K562 (cell line): ENCODE measurements around the gene SIGLEC15. TPM values are rescaled to one million over a fixed set of nuclear protein-coding genes. Genes with fewer than 3 reads are reported as not detected.

ENCODE experiments used
- ATAC-seq: fragments of 200-7000 bp; cut with Tn5 transposase; 3 replicates; pipeline ENCODE4 v1.9.1; 2020; ENCODE audit warnings: moderate library complexity
- BruUV-seq: library from RNA; stranded (reverse); fragments of 400-500 nt; replicated peaks from 2 replicates; lab custom pipeline; 2021; lab: Mats Ljungman, UMichigan
- CTCF ChIA-PET: fragments of 300-600 bp; formaldehyde crosslinking; extraction: SDS; loops from one replicate; lab custom pipeline; 2021; ENCODE audit warnings: low intra/inter-chr PET ratio; lab: Yijun Ruan, JAX
- POLR2A ChIA-PET: fragments of 300-600, 350-650 bp; sonication (Branson Sonifier 250); formaldehyde crosslinking; extraction: SDS; loops from one replicate; lab custom pipeline; 2021; ENCODE audit warnings: antibody characterized with exemption, inconsistent platforms; lab: Yijun Ruan, JAX
- DNase-seq, 4 experiments: peaks; one replicate each; pipeline versions ENCODE4 v3.0.0 to v3.0.0-alpha.2; 2011 to 2018; ENCODE audit warnings: low spot score in 3 of 4, mixed read lengths in 3 of 4; ENCODE audit errors: extremely low read depth in 1 of 4
- FAIRE-seq: peaks from 2 replicates; lab custom pipeline; 2011; peaks lifted over from hg19 to GRCh38; lab: Jason Lieb, UNC
- H2AFZ ChIP-seq: 2 replicates; pipeline ENCODE4 v1.6.0; 2011; ENCODE audit warnings: low read depth, low read length, control low read depth, inconsistent platforms
- H3K27ac ChIP-seq: fragments of 200-600 bp; 3 replicates; pipeline ENCODE4 v1.8.0; 2011; ENCODE audit warnings: low read depth, mild to moderate bottlenecking, control low read depth, inconsistent platforms, low read length, moderate library complexity, mixed read lengths; ENCODE audit errors: extremely low read depth
- H3K27me3 ChIP-seq, 2 experiments: fragments of 300-600 bp in 1 of 2; 2 replicates in 1 of 2; 3 replicates in 1 of 2; pipeline versions ENCODE4 v1.6.0 to v1.8.0; 2011; ENCODE audit warnings: inconsistent platforms in 2 of 2, low read length in 2 of 2, mild to moderate bottlenecking in 1 of 2, mixed read lengths in 1 of 2, moderate library complexity in 1 of 2; ENCODE audit not compliant: control insufficient read depth in 2 of 2, insufficient read depth in 2 of 2
- H3K36me3 ChIP-seq: fragments of 300-600 bp; 3 replicates; pipeline ENCODE4 v1.8.0; 2011; ENCODE audit warnings: mild to moderate bottlenecking, low read length, inconsistent platforms; ENCODE audit not compliant: control insufficient read depth, insufficient read depth
- H3K4me1 ChIP-seq, 2 experiments: fragments of 200-600 bp in 1 of 2; replicated peaks in 1 of 2; 2 replicates in 1 of 2; 3 replicates in 1 of 2; pipeline versions ENCODE4 v1.5.1 to v1.8.0; 2011; ENCODE audit warnings: inconsistent platforms in 2 of 2, low read length in 2 of 2, mild to moderate bottlenecking in 1 of 2, mixed read lengths in 1 of 2, moderate library complexity in 1 of 2; ENCODE audit not compliant: control insufficient read depth in 2 of 2, insufficient read depth in 2 of 2
- H3K4me2 ChIP-seq: 2 replicates; pipeline ENCODE4 v1.6.1; 2011; ENCODE audit warnings: low read length, control low read depth, inconsistent platforms, mixed read lengths; ENCODE audit not compliant: insufficient read depth
- H3K4me3 ChIP-seq: fragments of 200-600 bp; sonication (generic), shearing (Covaris generic); 2 replicates; pipeline ENCODE4 v1.5.1; 2016; ENCODE audit warnings: control low read depth, inconsistent platforms
- H3K79me2 ChIP-seq: fragments of 200-600 bp; 3 replicates; pipeline ENCODE4 v1.8.0; 2011; ENCODE audit warnings: low read length, inconsistent platforms; ENCODE audit not compliant: control insufficient read depth, insufficient read depth
- H3K9ac ChIP-seq, 2 experiments: 2 replicates each; pipeline versions ENCODE4 v1.6.0 to v1.6.1; 2011; ENCODE audit warnings: low read depth in 2 of 2, low read length in 2 of 2, control low read depth in 1 of 2, inconsistent platforms in 1 of 2, mild to moderate bottlenecking in 1 of 2, mixed read lengths in 1 of 2; ENCODE audit not compliant: insufficient read depth in 1 of 2
- H3K9me1 ChIP-seq: one replicate; pipeline ENCODE4 v1.6.0; 2011; ENCODE audit warnings: inconsistent platforms, mild to moderate bottlenecking, low read length, moderate library complexity; ENCODE audit not compliant: control insufficient read depth, insufficient read depth
- H3K9me3 ChIP-seq: replicated peaks from 2 replicates; pipeline ENCODE4 v1.5.1; 2011; ENCODE audit warnings: low read depth, low read length, inconsistent platforms; ENCODE audit not compliant: control insufficient read depth, insufficient read depth
- H4K20me1 ChIP-seq: replicated peaks from 2 replicates; pipeline ENCODE4 v1.6.1; 2011; ENCODE audit warnings: low read length, inconsistent platforms, mixed read lengths; ENCODE audit not compliant: control insufficient read depth, insufficient read depth
- MAX ChIP-seq: sonication (generic); formaldehyde crosslinking; IDR thresholded peaks from 2 replicates; pipeline ENCODE4 v1.9.0; 2022; ENCODE audit warnings: mild to moderate bottlenecking, missing genetic modification reagents
- USF2 ChIP-seq: sonication (generic); formaldehyde crosslinking; IDR thresholded peaks from 2 replicates; pipeline ENCODE4 v1.5.0; 2020; ENCODE audit warnings: missing genetic modification reagents
- WGBS: fragments of 100-300 bp; shearing (Covaris generic); methylation state at CpG from one replicate; pipeline ENCODE4 v1.1.6; 2016; ENCODE audit warnings: low coverage, mixed read lengths; ENCODE audit not compliant: insufficient coverage; ENCODE audit errors: missing lambda C conversion rate; 5-methylcytosine and 5-hydroxymethylcytosine counted together
- in situ Hi-C: fragments of 300-500 bp; cut with MboI; formaldehyde crosslinking; loops from 4 replicates; pipeline ENCODE4 v1.15.0; 2018; ENCODE audit warnings: inconsistent platforms, mixed read lengths
- intact Hi-C: fragments of 100-400 bp; cut with micrococcal nuclease; formaldehyde crosslinking; loops from 2 replicates; pipeline ENCODE4 v1.14.2; 2022
- polyA plus RNA-seq, 8 experiments: library from polyadenylated mRNA; depleted of rRNA in 4 of 8; stranded (reverse) in 5 of 8; unstranded in 3 of 8; fragments of >200 nt; fragmentation: Nextera tagmentation in 2 of 8; fragmentation: Illumina TruSeq in 1 of 8; extraction: Ambion mirVana in 2 of 8; extraction: Trizol in 1 of 8; gene quantifications; 2 replicates each; pipeline versions ENCODE4 v1.2.1 to v1.2.3, GENCODE V29; 2011 to 2014; ENCODE audit warnings: inconsistent platforms in 1 of 8, missing spikeins in 1 of 8
- total RNA-seq, 7 experiments: library from RNA; depleted of rRNA in 6 of 7; stranded (reverse); fragments of >200 nt in 6 of 7; fragmentation: Illumina TruSeq in 2 of 7; extraction: Trizol in 2 of 7; gene quantifications; 2 replicates each; pipeline versions ENCODE4 v1.2.1 to v1.2.3, GENCODE V29; 2011 to 2021; ENCODE audit warnings: low replicate concordance in 1 of 7

Gene SIGLEC15
- total and polyA plus RNA-seq, 9 of the 15 experiments (the other 6 are each of a cell fraction or from before 2014, with no cell fraction given), result not detected

DNA sequence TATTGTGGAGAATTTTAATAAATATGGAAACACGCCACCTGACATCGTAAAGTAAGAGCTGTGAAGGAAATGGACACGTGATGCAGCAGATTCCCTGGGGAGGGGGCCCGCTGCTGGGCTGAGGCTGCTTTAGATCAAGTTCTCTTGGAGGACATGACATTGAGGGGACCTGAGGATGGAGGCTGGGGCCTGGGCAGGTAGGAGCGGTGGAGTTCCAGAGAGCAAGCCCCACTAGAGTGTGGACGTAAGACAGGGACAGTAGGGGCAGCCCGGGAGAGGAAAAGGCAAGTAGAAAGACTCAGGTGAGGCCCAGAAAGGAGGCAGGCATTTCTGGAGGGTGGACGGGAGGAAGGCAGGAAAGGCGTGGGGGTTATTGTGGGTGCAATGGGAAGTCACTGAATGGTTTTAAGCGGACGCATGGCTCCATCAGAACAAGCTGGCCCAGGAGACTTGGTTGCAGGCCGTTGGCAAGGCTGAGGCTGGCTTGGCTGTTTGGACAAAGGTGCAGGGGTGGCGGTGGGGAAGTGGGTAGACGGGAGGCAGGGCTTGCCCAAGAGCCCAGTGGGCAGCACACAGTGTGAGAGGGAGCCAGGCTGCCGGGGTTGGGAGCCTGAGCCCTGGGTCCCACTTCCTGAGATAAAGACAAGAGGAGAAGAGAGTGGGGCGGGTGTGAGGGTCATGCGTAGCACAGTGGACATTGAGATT lies 15.7 kb downstream of the SIGLEC15 start:
- Histone ChIP-seq H3K9ac (no peak overlapping the region), H3K9me1 (no peaks in the 10 kb centered on the region), H3K4me2 (no peak overlapping the region), H3K36me3 (no peaks in the 10 kb centered on the region), H3K9me3 (no peaks in the 10 kb centered on the region), H3K4me1 (peaks cover 0 to 7% of the 10 kb centered on the region in 2 experiments; a peak in 2 of 5 replicates), H3K79me2 (no peaks in the 10 kb centered on the region), H3K4me3 (no peak overlapping the region), H3K27me3 (peaks cover 0 to 5% of the 10 kb centered on the region in 2 experiments; a peak in 1 of 5 replicates), H4K20me1 (no peaks in the 10 kb centered on the region), H3K27ac (no peak overlapping the region), H2AFZ (no peak overlapping the region)
- no peak for FAIRE-seq
- no peak for ATAC-seq
- intact Hi-C loops (no loop called here), in situ Hi-C loops (no loop called here)
- 22% methylated on average over 14 of the region's 17 CpGs for WGBS
- TF ChIP-seq MAX (CRISPR knock-in tag) (no peak), USF2 (CRISPR knock-in tag) (peak; percentile 39; the same call in 1 of the 2 replicates)
- BruUV-seq, result no TSS peak
- DNase-seq, result no peak
- ChIA-PET CTCF (no interaction called here), POLR2A (no interaction called here)
